GM23338 (cell line): ENCODE results near the gene DGKH.
"Not testable (repeated sequence)": the region's sequence is repeated elsewhere in the genome, so short reads cannot be mapped to it uniquely, and the experiment has no call there.

Experiments used
- CREB1 ChIP-seq: fragments of 250-450 bp; sonication (Bioruptor Pico); IDR thresholded peaks from 2 replicates; pipeline ENCODE4 v1.5.0; 2020; ENCODE audit warnings: low read depth, mild to moderate bottlenecking, moderate library complexity
- EZH2 ChIP-seq: fragments of 200-600 bp; sonication (generic); IDR thresholded peaks from one replicate; pipeline ENCODE4 v1.8.0; 2017; ENCODE audit warnings: antibody characterized with exemption, mild to moderate bottlenecking, low read depth; ENCODE audit not compliant: unreplicated experiment
- EZH2phosphoT487 ChIP-seq: fragments of 200-600 bp; sonication (generic); IDR thresholded peaks from one replicate; pipeline ENCODE4 v1.8.1; 2018; ENCODE audit warnings: antibody characterized with exemption; ENCODE audit not compliant: unreplicated experiment
- POLR2AphosphoS5 ChIP-seq: IDR thresholded peaks from 2 replicates; pipeline ENCODE4 v1.6.1; 2016; ENCODE audit warnings: antibody characterized with exemption, low read depth
- TF ChIP-seq, protein P1 (sequence below), 2 experiments: fragments of 200-600 bp in 1 of 2; sonication (generic) in 1 of 2; conservative IDR thresholded peaks; 2 replicates each; pipeline versions ENCODE4 v1.5.1 to v1.6.1; 2016 to 2017; ENCODE audit warnings: antibody characterized with exemption in 2 of 2, low read depth in 2 of 2, mild to moderate bottlenecking in 2 of 2, moderate library complexity in 1 of 2

DNA sequence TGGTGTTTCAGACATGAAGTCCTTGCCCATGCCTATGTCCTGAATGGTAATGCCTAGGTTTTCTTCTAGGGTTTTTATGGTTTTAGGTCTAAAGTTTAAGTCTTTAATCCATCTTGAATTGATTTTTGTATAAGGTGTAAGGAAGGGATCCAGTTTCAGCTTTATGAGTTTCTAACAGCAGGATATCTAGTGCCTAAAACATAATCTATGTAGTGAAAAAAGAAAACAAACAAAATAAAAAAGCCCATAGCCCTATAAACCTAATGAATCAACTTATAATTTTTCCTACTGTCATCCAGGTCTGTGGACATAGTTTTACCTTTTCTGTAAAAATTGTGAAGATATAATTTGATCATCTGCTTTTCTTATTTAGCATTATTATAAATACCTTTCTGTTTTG is 115.5 kb downstream of the DGKH start:
- TF ChIP-seq, protein P1, sequence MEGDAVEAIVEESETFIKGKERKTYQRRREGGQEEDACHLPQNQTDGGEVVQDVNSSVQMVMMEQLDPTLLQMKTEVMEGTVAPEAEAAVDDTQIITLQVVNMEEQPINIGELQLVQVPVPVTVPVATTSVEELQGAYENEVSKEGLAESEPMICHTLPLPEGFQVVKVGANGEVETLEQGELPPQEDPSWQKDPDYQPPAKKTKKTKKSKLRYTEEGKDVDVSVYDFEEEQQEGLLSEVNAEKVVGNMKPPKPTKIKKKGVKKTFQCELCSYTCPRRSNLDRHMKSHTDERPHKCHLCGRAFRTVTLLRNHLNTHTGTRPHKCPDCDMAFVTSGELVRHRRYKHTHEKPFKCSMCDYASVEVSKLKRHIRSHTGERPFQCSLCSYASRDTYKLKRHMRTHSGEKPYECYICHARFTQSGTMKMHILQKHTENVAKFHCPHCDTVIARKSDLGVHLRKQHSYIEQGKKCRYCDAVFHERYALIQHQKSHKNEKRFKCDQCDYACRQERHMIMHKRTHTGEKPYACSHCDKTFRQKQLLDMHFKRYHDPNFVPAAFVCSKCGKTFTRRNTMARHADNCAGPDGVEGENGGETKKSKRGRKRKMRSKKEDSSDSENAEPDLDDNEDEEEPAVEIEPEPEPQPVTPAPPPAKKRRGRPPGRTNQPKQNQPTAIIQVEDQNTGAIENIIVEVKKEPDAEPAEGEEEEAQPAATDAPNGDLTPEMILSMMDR (conservative IDR thresholded peaks at IDR 0.05; ENCODE audit: low read depth in 2 of 2): not testable (repeated sequence)
- not testable (repeated sequence) for TF ChIP-seq EZH2, EZH2phosphoT487, POLR2AphosphoS5, CREB1
